ENCODE data around the gene TXK.

TXK gene

DNA sequence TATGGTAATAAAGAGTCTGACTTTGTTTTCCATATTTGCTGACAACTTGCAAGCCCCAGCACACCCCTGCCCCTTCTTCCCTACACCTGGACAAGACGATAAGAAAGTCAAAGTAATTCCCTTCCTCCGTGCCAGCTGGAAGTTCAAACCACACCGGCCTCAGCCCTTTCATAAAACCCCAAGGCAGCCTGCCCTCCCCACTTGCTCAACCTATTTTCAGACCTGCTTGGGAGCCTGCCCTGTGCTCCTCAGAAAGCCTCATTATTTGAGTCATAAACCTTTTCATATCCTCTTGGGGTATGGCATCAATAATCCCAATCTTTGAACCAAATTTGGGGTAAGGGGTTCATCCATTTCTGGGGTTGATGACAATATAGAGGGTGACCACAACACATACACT lies 88.0 kb downstream of the TXK start:
- no peak for DNase-seq

DNA sequence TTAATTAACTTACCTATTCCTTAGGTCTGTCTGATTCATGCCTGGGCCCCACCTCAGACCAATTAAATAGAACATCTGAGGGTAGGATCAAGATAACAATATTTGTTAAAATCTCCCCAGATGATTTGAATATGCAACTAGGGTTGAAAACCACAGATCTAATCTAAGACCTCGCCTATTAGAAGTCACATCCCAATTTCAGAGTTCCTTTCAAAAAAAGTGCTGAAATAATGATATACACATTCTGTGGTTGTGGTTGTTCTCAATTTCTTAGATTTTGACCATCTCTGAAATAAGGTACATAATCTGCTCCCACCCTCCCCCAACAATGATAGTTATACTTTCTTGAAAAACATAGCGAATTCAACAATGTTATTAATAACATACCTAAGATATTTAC lies 89.8 kb downstream of the TXK start:
- no peak for DNase-seq

DNA sequence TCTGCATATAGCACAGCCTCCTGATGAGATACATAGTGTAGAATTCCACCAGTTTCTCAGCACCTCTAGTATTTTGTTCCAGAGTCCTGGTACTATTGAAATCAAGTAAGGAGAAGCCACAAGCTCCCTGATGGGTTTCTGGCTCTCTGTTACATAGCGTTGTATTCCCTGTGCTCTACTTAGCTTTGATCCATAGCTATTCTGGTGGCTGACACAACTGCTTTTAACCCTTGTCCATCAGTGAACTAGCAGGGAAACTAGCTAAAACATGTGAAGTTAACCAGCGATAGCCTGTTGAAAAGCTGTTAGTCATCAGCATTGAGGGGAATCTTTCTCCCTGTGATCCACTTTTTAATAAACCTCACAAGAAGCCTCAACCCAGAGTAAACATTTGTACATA lies 90.5 kb downstream of the TXK start:
- DNase-seq, result no peak

DNA sequence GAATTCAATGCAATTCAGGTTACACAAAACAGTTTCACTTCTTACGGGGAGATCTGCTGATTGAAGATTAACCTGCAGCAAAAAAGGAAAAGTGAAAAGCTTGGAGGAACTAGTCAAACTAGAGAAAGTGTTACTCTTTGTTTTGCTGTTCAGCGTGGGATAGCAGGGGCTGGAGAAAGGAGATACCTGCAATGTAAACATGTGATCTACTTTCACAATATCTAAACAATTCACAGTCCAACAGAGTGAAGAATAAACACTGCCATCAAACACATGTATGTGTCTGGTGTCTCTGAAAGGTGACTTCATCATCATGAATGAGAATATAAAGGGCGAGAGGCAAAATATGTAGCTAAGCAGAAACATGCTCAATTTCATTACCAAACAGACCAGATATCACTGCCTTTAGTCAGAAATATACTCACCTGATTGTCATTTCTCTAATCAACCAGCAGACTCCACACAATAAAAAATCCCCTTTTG lies 91.0 kb downstream of the TXK start:
- no peak for DNase-seq

DNA sequence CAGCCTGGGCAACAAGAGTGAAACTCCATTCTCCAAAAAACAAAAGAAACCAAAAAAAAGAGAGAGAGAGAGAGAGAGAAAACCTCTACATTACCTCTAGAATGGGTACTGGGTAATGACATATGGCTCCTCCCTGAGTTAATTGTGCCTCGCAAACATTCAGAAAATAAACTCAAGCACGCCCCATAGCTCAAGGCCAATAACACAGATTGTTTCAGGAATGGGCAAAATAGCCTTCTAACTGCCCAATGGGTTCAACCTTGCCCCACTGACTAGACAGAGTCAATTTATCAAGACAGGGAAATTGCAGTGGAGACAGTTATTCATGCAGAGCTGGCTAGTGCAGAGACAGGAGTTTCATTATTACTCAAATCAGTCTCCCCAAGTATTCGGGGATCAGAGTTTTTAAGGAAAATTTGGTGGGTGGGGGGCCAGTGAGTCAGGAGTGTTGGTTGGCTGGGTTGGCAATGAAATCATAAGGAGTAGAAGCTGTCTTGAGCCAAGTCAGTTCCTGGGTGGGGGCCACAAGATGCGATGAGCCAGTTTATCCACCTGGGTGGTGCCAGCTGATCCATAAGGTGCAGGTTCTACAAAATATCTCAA lies 92.4 kb downstream of the TXK start:
- no peak for DNase-seq

DNA sequence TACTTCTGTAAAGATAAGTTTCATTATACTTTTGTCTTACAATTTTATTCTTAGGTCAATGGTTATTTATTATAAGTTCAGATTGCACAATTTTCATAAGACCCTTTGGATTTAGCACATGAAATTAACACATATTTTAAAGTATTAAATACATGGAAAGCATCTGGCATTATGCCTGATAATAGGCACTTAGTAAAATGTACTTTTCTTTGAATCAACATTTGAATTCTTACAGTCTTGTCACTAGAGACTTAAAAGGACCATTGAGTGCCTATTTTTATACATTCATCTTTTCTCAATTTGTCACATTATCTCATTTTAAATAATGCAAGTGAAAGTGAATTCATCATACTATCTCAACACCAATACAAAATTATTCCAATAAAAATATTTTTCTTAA lies 94.5 kb downstream of the TXK start:
- no peak for DNase-seq

DNA sequence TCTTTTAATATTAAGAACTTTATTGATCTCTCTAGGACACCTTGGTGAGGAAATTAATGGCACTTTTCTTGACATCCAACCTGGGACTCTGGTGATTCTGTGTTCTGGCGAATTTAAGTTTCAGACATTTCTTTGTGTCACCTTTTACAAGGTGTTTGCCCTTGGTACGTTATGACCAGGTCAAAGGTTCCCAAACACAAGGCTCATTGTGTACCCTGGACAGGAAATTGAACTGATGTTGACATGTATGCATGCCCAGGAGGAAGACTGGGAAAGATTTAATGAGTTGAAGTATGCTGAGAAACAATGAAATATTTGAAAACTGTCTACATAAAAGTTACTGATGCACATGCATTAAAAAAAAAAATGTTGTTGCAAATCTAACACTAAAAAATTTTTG lies 95.4 kb downstream of the TXK start:
- DNase-seq, result no peak

DNA sequence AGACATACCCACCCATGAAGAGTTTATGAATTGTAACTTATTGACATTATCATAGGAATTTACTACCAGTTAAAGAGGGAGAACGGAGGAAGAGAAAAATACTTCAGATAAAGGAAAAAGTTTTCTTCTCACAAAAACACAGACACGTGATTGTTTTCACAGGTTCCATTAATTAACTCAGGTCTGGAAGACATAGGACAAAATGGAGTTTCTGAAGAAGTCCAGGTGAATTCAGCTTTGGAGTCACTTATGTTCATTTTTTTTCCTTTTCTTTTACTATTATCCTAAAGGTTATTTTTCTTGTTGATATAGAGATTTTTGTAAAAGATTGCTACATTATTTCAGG lies 97.0 kb downstream of the TXK start:
- DNase-seq, result no peak

DNA sequence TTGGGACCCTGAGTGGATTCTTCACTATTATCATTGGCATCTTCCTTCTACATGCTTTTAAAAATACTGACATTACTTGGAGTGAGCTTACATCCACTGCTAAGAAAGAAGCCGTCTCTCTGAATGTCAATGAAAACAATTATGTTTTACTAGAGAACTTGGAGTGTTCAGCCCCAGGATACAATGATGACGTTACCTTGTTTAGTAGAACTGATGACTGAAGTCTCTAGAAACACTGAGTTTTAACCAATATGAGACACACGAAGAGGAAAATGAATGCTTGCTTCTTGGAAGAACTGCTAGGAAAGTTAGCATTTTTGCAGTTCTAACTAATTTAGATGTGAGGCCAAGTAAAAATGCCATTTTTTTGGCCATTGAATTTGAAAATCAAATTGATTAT lies 98.1 kb downstream of the TXK start:
- DNase-seq, result no peak

DNA sequence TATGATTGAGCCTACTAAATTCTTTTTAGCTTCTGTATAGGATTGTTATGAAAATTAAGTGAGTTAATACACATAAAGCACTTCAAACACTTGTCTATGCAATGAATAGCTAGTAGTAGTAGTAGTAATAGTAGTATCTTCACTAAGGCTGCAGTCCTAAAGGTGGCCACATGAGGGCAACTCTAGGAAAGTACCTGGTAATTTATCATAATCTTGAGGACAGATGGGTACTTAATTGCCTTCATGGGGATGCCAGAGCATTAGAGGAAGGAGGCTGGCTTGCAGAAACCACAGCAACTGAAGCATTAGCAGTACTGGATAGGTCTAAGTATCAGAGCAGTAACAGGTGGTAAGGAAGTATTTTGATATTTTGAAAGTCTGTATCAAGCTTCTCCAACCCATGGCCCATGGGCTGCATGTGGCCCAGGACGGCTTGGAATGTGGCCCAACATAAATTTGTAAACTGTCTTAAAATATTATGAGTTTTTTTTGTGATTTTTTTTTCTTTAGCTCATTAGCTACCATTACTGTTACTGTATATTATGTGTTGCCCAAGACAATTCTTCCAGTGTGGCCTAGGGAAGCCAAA lies 100.1 kb downstream of the TXK start:
- peak; percentile 30 for DNase-seq

DNA sequence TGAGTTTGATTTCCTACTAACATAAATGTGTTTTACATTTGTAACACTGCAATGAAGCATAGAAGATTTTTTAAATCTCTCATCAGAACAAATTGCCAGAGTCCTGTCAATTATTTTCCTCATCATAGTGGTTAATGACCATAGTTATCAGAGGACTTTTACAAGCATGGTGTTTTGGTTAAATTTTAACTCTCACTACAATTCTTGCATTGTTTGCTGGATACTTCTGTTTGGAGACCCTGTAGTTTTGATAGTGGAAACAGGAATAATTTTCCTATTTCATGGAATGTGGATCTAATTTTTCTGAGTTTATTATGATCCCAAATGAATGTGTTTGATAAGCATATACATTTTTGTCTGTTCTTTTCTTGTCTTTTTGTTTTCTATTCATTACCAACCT lies 100.6 kb downstream of the TXK start:
- DNase-seq, result no peak

DNA sequence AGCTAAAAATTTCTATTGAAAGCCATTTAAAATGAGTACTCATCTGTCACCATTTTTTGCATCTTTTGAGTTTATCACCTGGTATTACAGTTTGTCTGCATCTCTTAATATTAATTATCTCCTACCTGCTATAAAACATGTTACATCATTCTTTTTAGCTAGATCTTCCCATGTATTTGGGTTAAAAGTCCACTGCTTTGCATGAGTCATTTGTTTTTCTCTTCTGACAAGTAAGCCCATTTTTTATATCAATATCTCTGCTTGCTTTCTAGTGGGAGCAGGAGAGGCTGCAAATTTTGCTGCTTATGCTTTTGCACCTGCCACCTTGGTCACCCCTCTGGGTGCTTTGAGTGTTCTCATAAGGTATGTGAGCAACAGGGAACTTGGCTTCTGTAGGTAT lies 101.3 kb downstream of the TXK start:
- no peak for DNase-seq

DNA sequence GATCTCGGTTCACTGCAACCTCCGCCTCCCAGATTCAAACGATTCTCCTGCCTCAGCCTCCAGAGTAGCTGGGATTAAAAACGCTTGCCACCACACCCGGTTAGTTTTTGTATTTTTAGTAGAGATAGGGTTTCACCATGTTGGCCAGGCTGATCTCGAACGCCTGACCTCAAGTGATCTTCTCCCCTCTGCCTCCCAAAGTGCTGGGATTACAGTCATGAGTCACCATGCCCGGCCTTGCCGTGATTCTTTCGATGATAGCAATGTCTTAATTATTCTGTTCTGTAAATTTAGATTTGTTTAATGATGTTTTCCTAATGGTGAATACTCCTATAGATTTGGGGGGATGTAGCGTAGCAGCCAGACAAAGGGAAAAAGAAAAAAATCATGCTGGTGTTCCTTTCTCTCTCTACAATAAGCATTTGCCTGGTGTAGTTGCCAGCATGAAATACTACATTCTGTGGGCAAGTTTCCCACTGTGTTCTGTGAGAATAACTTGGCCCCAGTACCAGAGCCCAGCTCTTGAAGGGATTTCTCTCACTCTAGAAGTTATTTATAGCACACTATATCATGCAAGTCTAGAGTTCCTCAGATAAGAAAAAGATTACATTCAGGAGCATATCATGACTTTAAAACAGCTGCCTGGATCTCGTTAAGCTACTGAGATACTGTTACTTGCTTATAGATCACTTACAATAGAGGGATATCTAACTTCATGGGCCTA lies 102.1 kb downstream of the TXK start:
- no peak for DNase-seq

DNA sequence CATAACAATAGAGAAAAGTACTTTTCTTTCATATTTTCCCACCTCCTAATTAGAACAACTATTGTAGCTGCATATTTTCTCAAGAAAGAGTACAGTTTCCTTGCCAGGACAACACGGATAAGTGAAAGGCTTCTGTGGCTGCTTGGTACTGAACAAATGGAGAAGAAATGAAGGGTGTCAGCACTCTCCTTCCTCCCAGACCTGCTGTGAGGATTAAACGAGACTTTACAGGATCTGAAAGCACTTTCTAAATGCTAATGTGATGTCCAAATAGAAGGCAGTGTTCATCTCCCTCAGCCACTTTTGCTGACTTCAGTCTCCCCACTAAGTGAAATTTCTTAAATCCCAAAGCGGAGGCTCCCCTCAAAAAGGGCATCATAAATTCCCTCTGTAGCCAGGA lies 103.6 kb downstream of the TXK start:
- DNase-seq, result no peak

DNA sequence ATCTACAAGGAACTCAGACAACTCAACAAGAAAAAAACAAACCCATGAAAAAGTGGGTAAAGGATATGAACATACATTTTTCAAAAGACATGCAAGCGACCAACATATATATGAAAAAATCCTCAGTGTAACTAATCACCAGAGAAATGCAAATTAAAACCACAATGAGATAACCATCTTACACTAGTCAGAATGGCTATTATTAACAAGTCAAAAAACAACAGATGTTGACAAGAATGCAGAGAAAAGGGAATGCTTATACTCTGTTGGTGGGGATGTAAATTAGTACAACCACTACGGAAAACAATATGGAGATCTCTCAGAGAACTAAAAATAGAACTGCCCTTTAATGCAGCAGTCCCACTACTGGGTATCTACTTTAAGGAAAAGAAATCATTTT lies 105.4 kb downstream of the TXK start:
- no peak for DNase-seq

DNA sequence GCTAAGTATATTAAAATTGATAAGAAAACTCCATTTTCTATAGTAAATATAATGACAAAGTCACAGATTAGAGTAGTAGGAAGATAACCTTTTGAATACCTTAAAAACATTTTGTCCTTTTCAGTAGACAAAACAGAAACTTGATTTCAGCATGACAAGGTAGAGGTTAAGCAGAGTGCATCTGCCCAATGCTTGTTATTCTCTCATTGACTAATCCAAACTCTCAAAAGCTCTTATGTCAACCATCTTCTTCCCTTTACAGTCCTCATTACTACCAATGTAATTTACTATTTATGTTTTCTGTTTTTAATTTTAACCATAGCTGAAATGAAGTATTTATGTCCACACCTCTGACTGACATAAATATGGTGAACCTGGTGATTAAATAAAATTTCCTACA lies 106.4 kb downstream of the TXK start:
- no peak for DNase-seq

DNA sequence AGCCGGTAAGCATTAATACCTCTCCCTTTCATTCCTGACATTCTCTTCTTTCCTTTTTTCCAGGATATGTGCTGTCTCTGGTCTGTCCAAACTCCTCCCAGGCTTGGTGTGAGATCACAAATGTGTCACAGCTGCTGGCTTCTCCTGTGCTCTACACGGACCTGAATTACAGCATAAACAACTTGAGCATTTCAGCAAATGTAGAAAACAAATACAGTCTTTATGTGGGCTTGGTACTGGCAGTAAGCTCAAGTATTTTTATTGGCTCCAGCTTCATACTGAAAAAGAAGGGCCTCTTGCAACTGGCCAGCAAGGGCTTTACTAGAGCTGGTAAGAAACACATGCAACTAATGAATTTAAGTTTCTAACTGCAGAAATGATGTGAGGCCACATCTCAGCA lies 109.0 kb downstream of the TXK start:
- DNase-seq, result no peak

DNA sequence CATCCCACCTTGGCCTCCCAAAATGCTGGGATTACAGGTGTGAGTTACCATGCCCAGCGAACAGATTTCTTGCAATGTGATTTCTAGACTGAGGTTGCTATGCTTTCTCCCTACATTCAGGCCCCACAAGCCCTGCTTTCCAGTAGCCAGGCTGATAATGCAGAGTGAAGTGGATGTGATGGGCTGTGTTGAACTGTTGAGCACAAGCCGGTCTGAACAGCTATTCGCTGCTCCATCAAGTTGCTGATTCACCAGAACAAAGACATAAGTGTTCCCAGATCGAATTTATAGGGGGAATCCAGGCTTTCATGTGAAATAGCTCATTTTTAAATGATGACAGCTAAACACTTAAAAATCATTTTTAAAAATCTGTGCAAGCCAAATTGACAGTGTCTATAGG lies 109.5 kb downstream of the TXK start:
- DNase-seq, result no peak

DNA sequence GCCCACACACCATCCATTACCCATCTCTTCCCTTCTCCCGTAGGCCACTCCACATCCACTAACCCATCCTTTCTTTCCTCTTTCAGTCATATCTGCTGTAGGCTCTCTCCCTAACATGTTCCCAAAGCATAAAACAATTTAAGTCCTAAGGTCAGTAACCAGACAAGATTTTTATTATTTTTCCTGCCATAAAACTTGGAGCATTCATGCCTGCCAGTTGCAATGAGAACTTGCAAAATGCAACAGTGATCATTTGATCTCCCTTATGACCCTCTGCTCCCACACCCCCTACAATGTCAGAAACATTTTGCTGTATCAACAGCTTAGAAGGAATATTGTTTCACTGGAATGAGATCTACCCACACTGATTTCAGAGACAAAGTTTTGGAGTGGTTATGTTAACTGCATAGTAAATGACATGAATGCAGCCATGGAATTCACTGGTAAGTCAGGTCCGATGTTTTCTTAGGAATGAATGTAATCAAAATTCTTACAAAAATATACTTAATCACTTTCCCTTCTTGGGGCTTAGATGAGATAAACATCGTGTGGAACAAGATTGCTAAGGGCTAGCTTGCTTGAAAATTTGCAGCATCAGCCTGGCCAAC lies 111.8 kb downstream of the TXK start:
- DNase-seq, result no peak

DNA sequence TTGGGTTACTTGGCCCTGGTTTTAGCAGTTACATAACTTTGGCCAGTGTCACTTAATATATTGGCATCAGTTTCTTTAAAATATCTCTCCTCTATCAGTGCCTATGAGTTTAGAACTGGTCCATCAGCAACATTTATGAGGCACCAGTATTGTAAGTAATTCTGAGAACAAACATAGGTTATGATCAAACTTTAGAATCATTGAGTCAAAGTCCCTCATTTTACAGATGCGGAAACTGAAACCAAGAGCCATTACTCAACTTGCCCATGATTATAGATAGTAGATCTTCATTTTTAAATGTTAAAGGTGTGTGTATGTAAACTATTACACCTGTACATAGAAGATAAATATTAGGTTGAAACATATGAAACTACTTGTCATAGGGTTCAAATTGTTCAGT lies 113.0 kb downstream of the TXK start:
- no peak for DNase-seq

DNA sequence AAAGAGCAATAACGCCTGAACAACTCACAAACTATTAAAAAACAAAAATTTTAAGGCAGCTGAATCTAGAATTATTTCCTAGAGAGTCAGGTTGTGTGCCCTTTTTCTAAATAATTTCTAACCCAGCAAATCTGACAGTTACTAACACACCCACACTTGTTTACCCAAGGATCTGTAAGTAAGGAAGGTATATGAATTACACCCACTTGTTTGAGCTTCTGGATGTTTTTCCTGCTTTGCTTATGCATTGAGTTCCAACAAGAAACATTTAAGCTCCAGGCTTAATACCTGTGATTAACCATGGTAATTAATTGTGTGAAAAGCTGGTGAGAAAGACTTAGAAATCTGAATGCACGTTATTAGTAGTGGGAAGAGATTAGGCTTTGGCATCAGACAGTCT lies 115.9 kb downstream of the TXK start:
- DNase-seq, result no peak

DNA sequence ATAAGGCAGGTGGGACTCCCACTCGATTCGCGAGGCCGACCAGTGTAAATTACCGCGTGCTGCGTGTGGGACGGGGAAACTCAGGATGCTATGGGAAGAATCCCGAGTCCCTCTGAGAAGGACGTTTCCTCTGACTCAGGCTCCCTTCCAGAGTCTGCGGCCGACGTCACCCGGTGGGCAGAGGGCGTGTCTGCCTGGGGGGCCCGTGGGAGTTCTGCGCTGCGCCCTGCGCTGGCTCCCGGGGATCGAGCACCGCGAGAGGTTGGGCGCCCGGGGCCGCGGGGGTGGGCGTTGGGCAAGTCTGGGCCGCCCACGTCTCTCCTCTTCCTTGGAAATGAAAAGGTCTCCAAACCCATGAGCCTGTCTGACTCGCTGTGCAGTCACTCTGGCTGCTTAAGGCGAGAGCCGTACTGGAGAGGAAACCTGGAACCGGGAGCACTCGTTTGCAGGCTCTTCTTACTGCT lies 116.9 kb downstream of the TXK start:
- DNase-seq, result no peak

All from NCI-H2171 treated with DMSO at 0.1 percent for 48 hours (cell line).